Vagina (tissue), 2 donors: ENCODE measurements around the gene LAIR1.

Source experiments
- POLR2A ChIP-seq, 2 donors: fragments of 450-650 bp; IDR thresholded peaks; one replicate each; pipeline ENCODE4 v1.6.1; 2017; ENCODE audit warnings: antibody characterized with exemption in 2 of 2, mild to moderate bottlenecking in 2 of 2, moderate library complexity in 2 of 2
- POLR2AphosphoS5 ChIP-seq, 2 donors: sonication (generic); formaldehyde crosslinking; IDR thresholded peaks; one replicate each; pipeline ENCODE4 v1.9.0; 2017; ENCODE audit warnings: antibody characterized with exemption in 2 of 2, mild to moderate bottlenecking in 2 of 2, low read depth in 1 of 2; ENCODE audit not compliant: insufficient read depth in 1 of 2
- TF ChIP-seq, protein P1 (sequence below), 3 experiments: fragments of 450-650 bp in 2 of 3; fragments of 200-600 bp in 1 of 3; sonication (generic) in 1 of 3; IDR thresholded peaks; one replicate each; pipeline ENCODE4 v1.5.1; 2017 to 2019; ENCODE audit warnings: antibody characterized with exemption in 3 of 3, mild to moderate bottlenecking in 2 of 3, moderate library complexity in 2 of 3

DNA sequence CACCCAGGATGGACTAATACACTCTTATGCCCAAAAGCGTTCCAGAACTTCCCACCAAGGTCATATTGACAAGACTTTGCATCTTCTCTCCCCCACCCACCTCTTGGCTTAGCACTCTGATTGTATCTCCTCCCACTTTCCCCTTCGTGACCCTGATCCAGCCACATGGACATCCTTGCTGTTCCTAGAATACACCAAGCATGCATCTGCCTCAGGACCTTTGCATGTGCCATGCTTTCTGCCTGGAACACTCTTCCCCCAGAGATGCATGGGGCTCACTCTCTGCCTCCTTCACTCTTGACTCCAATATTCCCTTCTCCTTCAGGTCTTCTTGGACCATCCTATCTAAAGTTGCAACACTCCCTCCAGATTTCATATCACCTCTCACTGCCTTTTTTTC lies 16.2 kb upstream of the LAIR1 start:
- TF ChIP-seq, protein P1, sequence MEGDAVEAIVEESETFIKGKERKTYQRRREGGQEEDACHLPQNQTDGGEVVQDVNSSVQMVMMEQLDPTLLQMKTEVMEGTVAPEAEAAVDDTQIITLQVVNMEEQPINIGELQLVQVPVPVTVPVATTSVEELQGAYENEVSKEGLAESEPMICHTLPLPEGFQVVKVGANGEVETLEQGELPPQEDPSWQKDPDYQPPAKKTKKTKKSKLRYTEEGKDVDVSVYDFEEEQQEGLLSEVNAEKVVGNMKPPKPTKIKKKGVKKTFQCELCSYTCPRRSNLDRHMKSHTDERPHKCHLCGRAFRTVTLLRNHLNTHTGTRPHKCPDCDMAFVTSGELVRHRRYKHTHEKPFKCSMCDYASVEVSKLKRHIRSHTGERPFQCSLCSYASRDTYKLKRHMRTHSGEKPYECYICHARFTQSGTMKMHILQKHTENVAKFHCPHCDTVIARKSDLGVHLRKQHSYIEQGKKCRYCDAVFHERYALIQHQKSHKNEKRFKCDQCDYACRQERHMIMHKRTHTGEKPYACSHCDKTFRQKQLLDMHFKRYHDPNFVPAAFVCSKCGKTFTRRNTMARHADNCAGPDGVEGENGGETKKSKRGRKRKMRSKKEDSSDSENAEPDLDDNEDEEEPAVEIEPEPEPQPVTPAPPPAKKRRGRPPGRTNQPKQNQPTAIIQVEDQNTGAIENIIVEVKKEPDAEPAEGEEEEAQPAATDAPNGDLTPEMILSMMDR (IDR thresholded peaks at IDR 0.05) = no peak
- TF ChIP-seq POLR2A (IDR thresholded peaks at IDR 0.05) (no peak), POLR2AphosphoS5 (IDR thresholded peaks at IDR 0.05; ENCODE audit: insufficient read depth in 1 of 2, low read depth in 1 of 2) (no peak)
